ENCODE data around the gene MAPT.

GRCh38 chr17:45929344-45929743 lies 35.0 kb downstream of the MAPT start:
- TF ChIP-seq CTCF (IDR thresholded peaks at IDR 0.05): no peak
- TF ChIP-seq POLR2A (IDR thresholded peaks at IDR 0.05): no peak

Data from testis (tissue), 2 donors.